ENCODE measurements around the gene EPB41L3. TPM values are rescaled to one million over a fixed set of nuclear protein-coding genes. Genes with fewer than 3 reads are reported as not detected.

Gene EPB41L3
- polyA plus RNA-seq, 2 of the 4 experiments (the other 2 are of a cell fraction): 0.46 to 1.00 TPM

GRCh38 chr18:5447442-5447841, 96.4 kb downstream of the EPB41L3 start:
- ATAC-seq (no peak), FAIRE-seq (no peak), DNase-seq (ENCODE audit: low read depth in 1 of 2, low spot score in 1 of 2) (no peak)
- no peak for TF ChIP-seq PHF8 (IDR thresholded peaks at IDR 0.05; ENCODE audit: borderline replicate concordance, low read depth)
- TF ChIP-seq MAZ (IDR thresholded peaks at IDR 0.05; ENCODE audit: borderline replicate concordance, low read depth, low read length): no peak
- no peak for TF ChIP-seq TFCP2L1 (CRISPR knock-in tag; IDR thresholded peaks at IDR 0.05)
- TF ChIP-seq, protein P1, sequence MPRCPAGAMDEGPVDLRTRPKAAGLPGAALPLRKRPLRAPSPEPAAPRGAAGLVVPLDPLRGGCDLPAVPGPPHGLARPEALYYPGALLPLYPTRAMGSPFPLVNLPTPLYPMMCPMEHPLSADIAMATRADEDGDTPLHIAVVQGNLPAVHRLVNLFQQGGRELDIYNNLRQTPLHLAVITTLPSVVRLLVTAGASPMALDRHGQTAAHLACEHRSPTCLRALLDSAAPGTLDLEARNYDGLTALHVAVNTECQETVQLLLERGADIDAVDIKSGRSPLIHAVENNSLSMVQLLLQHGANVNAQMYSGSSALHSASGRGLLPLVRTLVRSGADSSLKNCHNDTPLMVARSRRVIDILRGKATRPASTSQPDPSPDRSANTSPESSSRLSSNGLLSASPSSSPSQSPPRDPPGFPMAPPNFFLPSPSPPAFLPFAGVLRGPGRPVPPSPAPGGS (IDR thresholded peaks at IDR 0.05): no peak
- TF ChIP-seq RFX5 (IDR thresholded peaks at IDR 0.05): no peak
- no peak for TF ChIP-seq RNF2 (IDR thresholded peaks at IDR 0.05; ENCODE audit: borderline replicate concordance, low read depth)
- TF ChIP-seq MAFK (IDR thresholded peaks at IDR 0.05; ENCODE audit: partially characterized antibody): no peak
- TF ChIP-seq EHF (CRISPR knock-in tag; IDR thresholded peaks at IDR 0.05): no peak
- no peak for TF ChIP-seq CHD2 (IDR thresholded peaks at IDR 0.05; ENCODE audit: low read length, partially characterized antibody)
- TF ChIP-seq FOSB (CRISPR knock-in tag; IDR thresholded peaks at IDR 0.05): no peak
- TF ChIP-seq HEYL (CRISPR knock-in tag; IDR thresholded peaks at IDR 0.05): no peak
- TF ChIP-seq POLR2A (IDR thresholded peaks at IDR 0.05; ENCODE audit: low read length): no peak
- WGBS (ENCODE audit: missing lambda C conversion rate): 26% methylated on average over 7 of the region's 7 CpGs
- no peak overlapping the region for H3K27ac ChIP-seq
- no peak overlapping the region for H3K4me3 ChIP-seq
- no peaks in the 10 kb centered on the region for H3K4me1 ChIP-seq
- CTCF ChIA-PET: no interaction called here
- H3K4me2 ChIP-seq: no peak overlapping the region
- no peaks in the 10 kb centered on the region for H3K9me3 ChIP-seq
- POLR2A ChIA-PET: no interaction called here

- FAIRE-seq: no peak
- TF ChIP-seq ZC3H11A (IDR thresholded peaks at IDR 0.05) (no peak), NPAS2 (CRISPR knock-in tag; IDR thresholded peaks at IDR 0.05; ENCODE audit: borderline replicate concordance) (no peak), FOXS1 (CRISPR knock-in tag; IDR thresholded peaks at IDR 0.05) (no peak), FOSL2 (IDR thresholded peaks at IDR 0.05) (no peak), FOSL2 (CRISPR knock-in tag; IDR thresholded peaks at IDR 0.05) (no peak), EHMT2 (IDR thresholded peaks at IDR 0.05; ENCODE audit: low read depth) (no peak), CBX2 (IDR thresholded peaks at IDR 0.05; ENCODE audit: borderline replicate concordance, low read depth) (no peak), HEYL (CRISPR knock-in tag; IDR thresholded peaks at IDR 0.05) (no peak), BHLHE40 (IDR thresholded peaks at IDR 0.05; ENCODE audit: low read depth, low read length) (no peak), GATA3 (IDR thresholded peaks at IDR 0.05; ENCODE audit: borderline replicate concordance) (no peak), PBX3 (IDR thresholded peaks at IDR 0.05) (no peak), RARB (CRISPR knock-in tag; IDR thresholded peaks at IDR 0.05) (no peak), ELK1 (IDR thresholded peaks at IDR 0.05; ENCODE audit: low read depth, low read length) (no peak), SMC3 (IDR thresholded peaks at IDR 0.05) (no peak), CHD2 (IDR thresholded peaks at IDR 0.05; ENCODE audit: low read length, partially characterized antibody) (no peak), CEBPB (IDR thresholded peaks at IDR 0.05) (no peak), HOXB13 (CRISPR knock-in tag; IDR thresholded peaks at IDR 0.05; ENCODE audit: low read depth) (no peak), NFE2L2 (conservative IDR thresholded peaks at IDR 0.05; ENCODE audit: low read length) (no peak)
- TF ChIP-seq, protein P2, sequence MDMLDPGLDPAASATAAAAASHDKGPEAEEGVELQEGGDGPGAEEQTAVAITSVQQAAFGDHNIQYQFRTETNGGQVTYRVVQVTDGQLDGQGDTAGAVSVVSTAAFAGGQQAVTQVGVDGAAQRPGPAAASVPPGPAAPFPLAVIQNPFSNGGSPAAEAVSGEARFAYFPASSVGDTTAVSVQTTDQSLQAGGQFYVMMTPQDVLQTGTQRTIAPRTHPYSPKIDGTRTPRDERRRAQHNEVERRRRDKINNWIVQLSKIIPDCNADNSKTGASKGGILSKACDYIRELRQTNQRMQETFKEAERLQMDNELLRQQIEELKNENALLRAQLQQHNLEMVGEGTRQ (IDR thresholded peaks at IDR 0.05): no peak
- TF ChIP-seq, protein P1 (IDR thresholded peaks at IDR 0.05): no peak
- TF ChIP-seq, protein P3, sequence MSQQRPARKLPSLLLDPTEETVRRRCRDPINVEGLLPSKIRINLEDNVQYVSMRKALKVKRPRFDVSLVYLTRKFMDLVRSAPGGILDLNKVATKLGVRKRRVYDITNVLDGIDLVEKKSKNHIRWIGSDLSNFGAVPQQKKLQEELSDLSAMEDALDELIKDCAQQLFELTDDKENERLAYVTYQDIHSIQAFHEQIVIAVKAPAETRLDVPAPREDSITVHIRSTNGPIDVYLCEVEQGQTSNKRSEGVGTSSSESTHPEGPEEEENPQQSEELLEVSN (IDR thresholded peaks at IDR 0.05; ENCODE audit: borderline replicate concordance, low read depth): no peak
- ChIA-PET CTCF (no interaction called here), POLR2A (no interaction called here)
- Histone ChIP-seq H3K9me3 (no peaks in the 10 kb centered on the region), H3K4me1 (no peaks in the 10 kb centered on the region), H3K4me3 (no peak overlapping the region), H3K4me2 (no peak overlapping the region), H3K27ac (no peak overlapping the region)
- no peak for ATAC-seq
- no peak for DNase-seq (ENCODE audit: low read depth in 1 of 2, low spot score in 1 of 2)
- 34% methylated on average over 4 of the region's 4 CpGs for WGBS (ENCODE audit: missing lambda C conversion rate)
These were observed 99.0 kb downstream of the EPB41L3 start for GRCh38 chr18:5444847-5445246.

All from A549 (cell line).